GM23338 (cell line): ENCODE data around the gene NME3. TPM values are rescaled to one million over a fixed set of nuclear protein-coding genes. Genes with fewer than 3 reads are reported as not detected.

Experiments
- ATAC-seq: fragments of 200-7000 bp; cut with Tn5 transposase; 3 replicates; pipeline ENCODE4 v1.9.1; 2020
- DNase-seq: peaks from one replicate; pipeline ENCODE4 v3.0.0-alpha.2; 2015; ENCODE audit warnings: low spot score
- H2AFZ ChIP-seq: fragments of 200-600 bp; sonication (generic); 2 replicates; pipeline ENCODE4 v1.8.0; 2016; ENCODE audit warnings: antibody characterized with exemption, mild to moderate bottlenecking, moderate library complexity
- H3F3A ChIP-seq: fragments of 200-600 bp; sonication (generic); replicated peaks from 2 replicates; pipeline ENCODE4 v1.8.0; 2017; ENCODE audit warnings: antibody characterized with exemption, mixed run types, low read depth
- H3K27ac ChIP-seq: fragments of 200-600 bp; sonication (generic); 2 replicates; pipeline ENCODE4 v1.6.1; 2016; ENCODE audit warnings: low read depth
- H3K27me3 ChIP-seq: fragments of 200-600 bp; sonication (generic); 2 replicates; pipeline ENCODE4 v1.8.0; 2016; ENCODE audit warnings: mild to moderate bottlenecking, mixed run types, moderate library complexity; ENCODE audit not compliant: insufficient read depth
- H3K36me3 ChIP-seq: fragments of 200-600 bp; sonication (generic); 2 replicates; pipeline ENCODE4 v1.8.0; 2016; ENCODE audit warnings: mild to moderate bottlenecking; ENCODE audit not compliant: insufficient read depth
- H3K4me1 ChIP-seq: fragments of 200-600 bp; sonication (generic); 2 replicates; pipeline ENCODE4 v1.8.0; 2016; ENCODE audit warnings: mild to moderate bottlenecking, moderate library complexity; ENCODE audit not compliant: insufficient read depth
- H3K4me2 ChIP-seq: fragments of 200-600 bp; sonication (generic); 2 replicates; pipeline ENCODE4 v1.7.1; 2017; ENCODE audit warnings: mixed run types
- H3K4me3 ChIP-seq: fragments of 200-600 bp; sonication (generic); 2 replicates; pipeline ENCODE4 v1.6.1; 2016; ENCODE audit warnings: mixed run types
- H3K79me2 ChIP-seq: fragments of 200-600 bp; sonication (generic); replicated peaks from 2 replicates; pipeline ENCODE4 v1.8.0; 2017; ENCODE audit warnings: mild to moderate bottlenecking; ENCODE audit not compliant: insufficient read depth
- H3K9me2 ChIP-seq: fragments of 200-600 bp; sonication (generic); 2 replicates; pipeline ENCODE4 v1.8.0; 2017; ENCODE audit not compliant: insufficient read depth
- H4K20me1 ChIP-seq: fragments of 200-600 bp; sonication (generic); replicated peaks from 2 replicates; pipeline ENCODE4 v1.8.0; 2017; ENCODE audit warnings: mild to moderate bottlenecking; ENCODE audit not compliant: insufficient read depth
- H3K27ac Mint-ChIP-seq: 2 replicates; pipeline ENCODE4 v1.8.0; 2020; ENCODE audit warnings: inconsistent platforms, mild to moderate bottlenecking, moderate library complexity, mixed read lengths
- H3K27me3 Mint-ChIP-seq: 3 replicates; pipeline ENCODE4 v1.8.0; 2022; ENCODE audit warnings: low read depth, mild to moderate bottlenecking, moderate library complexity, mixed read lengths, inconsistent platforms; ENCODE audit not compliant: insufficient read depth, poor library complexity
- H3K36me3 Mint-ChIP-seq: 3 replicates; pipeline ENCODE4 v1.8.0; 2021; ENCODE audit warnings: low read depth, mild to moderate bottlenecking, inconsistent platforms, moderate library complexity, mixed read lengths
- H3K4me1 Mint-ChIP-seq: 3 replicates; pipeline ENCODE4 v1.8.0; 2020; ENCODE audit warnings: mild to moderate bottlenecking, inconsistent platforms, mixed read lengths
- H3K4me3 Mint-ChIP-seq: 3 replicates; pipeline ENCODE4 v1.8.0; 2021; ENCODE audit warnings: moderate library complexity, mild to moderate bottlenecking, inconsistent platforms, mixed read lengths
- H3K9me3 Mint-ChIP-seq: 3 replicates; pipeline ENCODE4 v1.8.0; 2020; ENCODE audit warnings: moderate library complexity, mild to moderate bottlenecking, inconsistent platforms, mixed read lengths
- CREB1 ChIP-seq: fragments of 250-450 bp; sonication (Bioruptor Pico); IDR thresholded peaks from 2 replicates; pipeline ENCODE4 v1.5.0; 2020; ENCODE audit warnings: low read depth, mild to moderate bottlenecking, moderate library complexity
- EZH2 ChIP-seq: fragments of 200-600 bp; sonication (generic); IDR thresholded peaks from one replicate; pipeline ENCODE4 v1.8.0; 2017; ENCODE audit warnings: antibody characterized with exemption, mild to moderate bottlenecking, low read depth; ENCODE audit not compliant: unreplicated experiment
- EZH2phosphoT487 ChIP-seq: fragments of 200-600 bp; sonication (generic); IDR thresholded peaks from one replicate; pipeline ENCODE4 v1.8.1; 2018; ENCODE audit warnings: antibody characterized with exemption; ENCODE audit not compliant: unreplicated experiment
- JUNB ChIP-seq: IDR thresholded peaks from one replicate; pipeline ENCODE4 v1.6.1; 2016; ENCODE audit warnings: antibody characterized with exemption; ENCODE audit not compliant: unreplicated experiment
- NANOG ChIP-seq: IDR thresholded peaks from 2 replicates; pipeline ENCODE4 v1.6.1; 2016; ENCODE audit warnings: antibody characterized with exemption, borderline replicate concordance
- POLR2AphosphoS5 ChIP-seq: IDR thresholded peaks from 2 replicates; pipeline ENCODE4 v1.6.1; 2016; ENCODE audit warnings: antibody characterized with exemption, low read depth
- STAT1 ChIP-seq: IDR thresholded peaks from one replicate; pipeline ENCODE4 v1.6.1; 2016; ENCODE audit warnings: antibody characterized with exemption; ENCODE audit not compliant: unreplicated experiment
- ZNF114 ChIP-seq: fragments of 250-450 bp; sonication (Bioruptor Pico); IDR thresholded peaks from 2 replicates; pipeline ENCODE4 v1.5.0; 2020; ENCODE audit warnings: mild to moderate bottlenecking, moderate library complexity
- ZNF331 ChIP-seq: fragments of 250-450 bp; sonication (Bioruptor Pico); IDR thresholded peaks from 2 replicates; pipeline ENCODE4 v1.5.0; 2020; ENCODE audit warnings: low read depth, mild to moderate bottlenecking, moderate library complexity
- polyA plus RNA-seq: library from polyadenylated mRNA; unstranded; fragments of >200 nt; fragmentation: Nextera tagmentation; extraction: Ambion mirVana; gene quantifications from 2 replicates; pipeline ENCODE4 v1.2.1, GENCODE V29; 2016
- total RNA-seq: library from RNA; depleted of rRNA; stranded (reverse); fragments of >200 nt; shearing (Covaris generic); gene quantifications from 2 replicates; pipeline ENCODE4 v1.2.3, GENCODE V29; 2014
- TF ChIP-seq, protein P1 (sequence below): IDR thresholded peaks from 2 replicates; pipeline ENCODE4 v1.6.1; 2016; ENCODE audit warnings: antibody characterized with exemption
- TF ChIP-seq, protein P2 (sequence below): fragments of 250-450 bp; sonication (Bioruptor Pico); IDR thresholded peaks from 2 replicates; pipeline ENCODE4 v1.5.0; 2020; ENCODE audit warnings: mild to moderate bottlenecking, moderate library complexity
- TF ChIP-seq, protein P3 (sequence below), 2 experiments: fragments of 200-600 bp in 1 of 2; sonication (generic) in 1 of 2; conservative IDR thresholded peaks; 2 replicates each; pipeline versions ENCODE4 v1.5.1 to v1.6.1; 2016 to 2017; ENCODE audit warnings: antibody characterized with exemption in 2 of 2, low read depth in 2 of 2, mild to moderate bottlenecking in 2 of 2, moderate library complexity in 1 of 2
- TF ChIP-seq, protein P4 (sequence below): IDR thresholded peaks from one replicate; pipeline ENCODE4 v1.6.1; 2018; ENCODE audit warnings: antibody characterized with exemption; ENCODE audit not compliant: unreplicated experiment

NME3 gene
- total and polyA plus RNA-seq, 2 experiments from 2014 or later = 95.3 to 130 TPM

DNA sequence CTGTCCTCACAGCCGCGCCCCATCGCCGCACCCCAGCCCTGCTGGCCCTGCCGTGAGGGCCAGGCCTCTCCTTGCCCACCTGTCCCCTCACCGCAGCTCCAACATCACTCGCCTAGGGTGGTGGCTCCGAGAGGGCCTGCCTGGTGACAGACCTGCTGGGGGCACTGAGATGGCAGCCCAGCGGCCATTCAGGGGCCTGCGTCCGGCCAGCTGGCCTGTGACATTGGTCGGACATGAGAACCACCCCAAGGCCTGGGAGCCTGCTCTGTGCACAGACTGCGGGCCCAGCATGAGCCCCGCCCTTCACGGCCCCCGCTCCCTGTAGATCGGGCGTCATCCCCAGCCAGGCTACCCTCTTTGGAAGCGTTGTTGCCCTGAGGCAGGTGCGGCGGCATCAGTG lies 11.8 kb downstream of the NME3 start:
- Histone ChIP-seq H3K36me3 (no peaks in the 10 kb centered on the region), H3K27ac (no peak overlapping the region), H3K4me1 (no peaks in the 10 kb centered on the region; the same call in 1 of the 2 replicates), H3F3A (0 out of 2 replicates have a peak, but pooled peaks cover 3% of the 10 kb centered on the region), H4K20me1 (no peaks in the 10 kb centered on the region), H3K4me2 (no peak overlapping the region), H3K4me3 (no peak overlapping the region), H3K27me3 (no peaks in the 10 kb centered on the region), H3K79me2 (no peaks in the 10 kb centered on the region), H2AFZ (no peak overlapping the region), H3K9me2 (no peaks in the 10 kb centered on the region)
- TF ChIP-seq POLR2AphosphoS5 = no peak
- no peak for TF ChIP-seq ZNF114 (CRISPR knock-in tag)
- TF ChIP-seq STAT1 = no peak
- TF ChIP-seq, protein P1, sequence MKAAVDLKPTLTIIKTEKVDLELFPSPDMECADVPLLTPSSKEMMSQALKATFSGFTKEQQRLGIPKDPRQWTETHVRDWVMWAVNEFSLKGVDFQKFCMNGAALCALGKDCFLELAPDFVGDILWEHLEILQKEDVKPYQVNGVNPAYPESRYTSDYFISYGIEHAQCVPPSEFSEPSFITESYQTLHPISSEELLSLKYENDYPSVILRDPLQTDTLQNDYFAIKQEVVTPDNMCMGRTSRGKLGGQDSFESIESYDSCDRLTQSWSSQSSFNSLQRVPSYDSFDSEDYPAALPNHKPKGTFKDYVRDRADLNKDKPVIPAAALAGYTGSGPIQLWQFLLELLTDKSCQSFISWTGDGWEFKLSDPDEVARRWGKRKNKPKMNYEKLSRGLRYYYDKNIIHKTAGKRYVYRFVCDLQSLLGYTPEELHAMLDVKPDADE = no peak
- TF ChIP-seq CREB1 (CRISPR knock-in tag) = no peak
- TF ChIP-seq EZH2 = no peak
- TF ChIP-seq, protein P2, sequence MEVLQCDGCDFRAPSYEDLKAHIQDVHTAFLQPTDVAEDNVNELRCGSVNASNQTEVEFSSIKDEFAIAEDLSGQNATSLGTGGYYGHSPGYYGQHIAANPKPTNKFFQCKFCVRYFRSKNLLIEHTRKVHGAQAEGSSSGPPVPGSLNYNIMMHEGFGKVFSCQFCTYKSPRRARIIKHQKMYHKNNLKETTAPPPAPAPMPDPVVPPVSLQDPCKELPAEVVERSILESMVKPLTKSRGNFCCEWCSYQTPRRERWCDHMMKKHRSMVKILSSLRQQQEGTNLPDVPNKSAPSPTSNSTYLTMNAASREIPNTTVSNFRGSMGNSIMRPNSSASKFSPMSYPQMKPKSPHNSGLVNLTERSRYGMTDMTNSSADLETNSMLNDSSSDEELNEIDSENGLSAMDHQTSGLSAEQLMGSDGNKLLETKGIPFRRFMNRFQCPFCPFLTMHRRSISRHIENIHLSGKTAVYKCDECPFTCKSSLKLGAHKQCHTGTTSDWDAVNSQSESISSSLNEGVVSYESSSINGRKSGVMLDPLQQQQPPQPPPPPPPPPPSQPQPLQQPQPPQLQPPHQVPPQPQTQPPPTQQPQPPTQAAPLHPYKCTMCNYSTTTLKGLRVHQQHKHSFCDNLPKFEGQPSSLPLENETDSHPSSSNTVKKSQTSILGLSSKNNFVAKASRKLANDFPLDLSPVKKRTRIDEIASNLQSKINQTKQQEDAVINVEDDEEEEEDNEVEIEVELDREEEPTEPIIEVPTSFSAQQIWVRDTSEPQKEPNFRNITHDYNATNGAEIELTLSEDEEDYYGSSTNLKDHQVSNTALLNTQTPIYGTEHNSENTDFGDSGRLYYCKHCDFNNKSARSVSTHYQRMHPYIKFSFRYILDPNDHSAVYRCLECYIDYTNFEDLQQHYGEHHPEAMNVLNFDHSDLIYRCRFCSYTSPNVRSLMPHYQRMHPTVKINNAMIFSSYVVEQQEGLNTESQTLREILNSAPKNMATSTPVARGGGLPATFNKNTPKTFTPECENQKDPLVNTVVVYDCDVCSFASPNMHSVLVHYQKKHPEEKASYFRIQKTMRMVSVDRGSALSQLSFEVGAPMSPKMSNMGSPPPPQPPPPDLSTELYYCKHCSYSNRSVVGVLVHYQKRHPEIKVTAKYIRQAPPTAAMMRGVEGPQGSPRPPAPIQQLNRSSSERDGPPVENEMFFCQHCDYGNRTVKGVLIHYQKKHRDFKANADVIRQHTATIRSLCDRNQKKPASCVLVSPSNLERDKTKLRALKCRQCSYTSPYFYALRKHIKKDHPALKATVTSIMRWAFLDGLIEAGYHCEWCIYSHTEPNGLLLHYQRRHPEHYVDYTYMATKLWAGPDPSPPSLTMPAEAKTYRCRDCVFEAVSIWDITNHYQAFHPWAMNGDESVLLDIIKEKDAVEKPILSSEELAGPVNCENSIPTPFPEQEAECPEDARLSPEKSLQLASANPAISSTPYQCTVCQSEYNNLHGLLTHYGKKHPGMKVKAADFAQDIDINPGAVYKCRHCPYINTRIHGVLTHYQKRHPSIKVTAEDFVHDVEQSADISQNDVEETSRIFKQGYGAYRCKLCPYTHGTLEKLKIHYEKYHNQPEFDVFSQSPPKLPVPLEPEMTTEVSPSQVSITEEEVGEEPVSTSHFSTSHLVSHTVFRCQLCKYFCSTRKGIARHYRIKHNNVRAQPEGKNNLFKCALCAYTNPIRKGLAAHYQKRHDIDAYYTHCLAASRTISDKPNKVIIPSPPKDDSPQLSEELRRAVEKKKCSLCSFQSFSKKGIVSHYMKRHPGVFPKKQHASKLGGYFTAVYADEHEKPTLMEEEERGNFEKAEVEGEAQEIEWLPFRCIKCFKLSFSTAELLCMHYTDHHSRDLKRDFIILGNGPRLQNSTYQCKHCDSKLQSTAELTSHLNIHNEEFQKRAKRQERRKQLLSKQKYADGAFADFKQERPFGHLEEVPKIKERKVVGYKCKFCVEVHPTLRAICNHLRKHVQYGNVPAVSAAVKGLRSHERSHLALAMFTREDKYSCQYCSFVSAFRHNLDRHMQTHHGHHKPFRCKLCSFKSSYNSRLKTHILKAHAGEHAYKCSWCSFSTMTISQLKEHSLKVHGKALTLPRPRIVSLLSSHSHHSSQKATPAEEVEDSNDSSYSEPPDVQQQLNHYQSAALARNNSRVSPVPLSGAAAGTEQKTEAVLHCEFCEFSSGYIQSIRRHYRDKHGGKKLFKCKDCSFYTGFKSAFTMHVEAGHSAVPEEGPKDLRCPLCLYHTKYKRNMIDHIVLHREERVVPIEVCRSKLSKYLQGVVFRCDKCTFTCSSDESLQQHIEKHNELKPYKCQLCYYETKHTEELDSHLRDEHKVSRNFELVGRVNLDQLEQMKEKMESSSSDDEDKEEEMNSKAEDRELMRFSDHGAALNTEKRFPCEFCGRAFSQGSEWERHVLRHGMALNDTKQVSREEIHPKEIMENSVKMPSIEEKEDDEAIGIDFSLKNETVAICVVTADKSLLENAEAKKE (CRISPR knock-in tag) = no peak
- TF ChIP-seq ZNF331 (CRISPR knock-in tag) = no peak
- no peak for TF ChIP-seq EZH2phosphoT487
- no peak for TF ChIP-seq JUNB
- TF ChIP-seq, protein P3, sequence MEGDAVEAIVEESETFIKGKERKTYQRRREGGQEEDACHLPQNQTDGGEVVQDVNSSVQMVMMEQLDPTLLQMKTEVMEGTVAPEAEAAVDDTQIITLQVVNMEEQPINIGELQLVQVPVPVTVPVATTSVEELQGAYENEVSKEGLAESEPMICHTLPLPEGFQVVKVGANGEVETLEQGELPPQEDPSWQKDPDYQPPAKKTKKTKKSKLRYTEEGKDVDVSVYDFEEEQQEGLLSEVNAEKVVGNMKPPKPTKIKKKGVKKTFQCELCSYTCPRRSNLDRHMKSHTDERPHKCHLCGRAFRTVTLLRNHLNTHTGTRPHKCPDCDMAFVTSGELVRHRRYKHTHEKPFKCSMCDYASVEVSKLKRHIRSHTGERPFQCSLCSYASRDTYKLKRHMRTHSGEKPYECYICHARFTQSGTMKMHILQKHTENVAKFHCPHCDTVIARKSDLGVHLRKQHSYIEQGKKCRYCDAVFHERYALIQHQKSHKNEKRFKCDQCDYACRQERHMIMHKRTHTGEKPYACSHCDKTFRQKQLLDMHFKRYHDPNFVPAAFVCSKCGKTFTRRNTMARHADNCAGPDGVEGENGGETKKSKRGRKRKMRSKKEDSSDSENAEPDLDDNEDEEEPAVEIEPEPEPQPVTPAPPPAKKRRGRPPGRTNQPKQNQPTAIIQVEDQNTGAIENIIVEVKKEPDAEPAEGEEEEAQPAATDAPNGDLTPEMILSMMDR (conservative IDR thresholded peaks at IDR 0.05; ENCODE audit: low read depth in 2 of 2) = no peak
- no peak for TF ChIP-seq NANOG
- TF ChIP-seq, protein P4, sequence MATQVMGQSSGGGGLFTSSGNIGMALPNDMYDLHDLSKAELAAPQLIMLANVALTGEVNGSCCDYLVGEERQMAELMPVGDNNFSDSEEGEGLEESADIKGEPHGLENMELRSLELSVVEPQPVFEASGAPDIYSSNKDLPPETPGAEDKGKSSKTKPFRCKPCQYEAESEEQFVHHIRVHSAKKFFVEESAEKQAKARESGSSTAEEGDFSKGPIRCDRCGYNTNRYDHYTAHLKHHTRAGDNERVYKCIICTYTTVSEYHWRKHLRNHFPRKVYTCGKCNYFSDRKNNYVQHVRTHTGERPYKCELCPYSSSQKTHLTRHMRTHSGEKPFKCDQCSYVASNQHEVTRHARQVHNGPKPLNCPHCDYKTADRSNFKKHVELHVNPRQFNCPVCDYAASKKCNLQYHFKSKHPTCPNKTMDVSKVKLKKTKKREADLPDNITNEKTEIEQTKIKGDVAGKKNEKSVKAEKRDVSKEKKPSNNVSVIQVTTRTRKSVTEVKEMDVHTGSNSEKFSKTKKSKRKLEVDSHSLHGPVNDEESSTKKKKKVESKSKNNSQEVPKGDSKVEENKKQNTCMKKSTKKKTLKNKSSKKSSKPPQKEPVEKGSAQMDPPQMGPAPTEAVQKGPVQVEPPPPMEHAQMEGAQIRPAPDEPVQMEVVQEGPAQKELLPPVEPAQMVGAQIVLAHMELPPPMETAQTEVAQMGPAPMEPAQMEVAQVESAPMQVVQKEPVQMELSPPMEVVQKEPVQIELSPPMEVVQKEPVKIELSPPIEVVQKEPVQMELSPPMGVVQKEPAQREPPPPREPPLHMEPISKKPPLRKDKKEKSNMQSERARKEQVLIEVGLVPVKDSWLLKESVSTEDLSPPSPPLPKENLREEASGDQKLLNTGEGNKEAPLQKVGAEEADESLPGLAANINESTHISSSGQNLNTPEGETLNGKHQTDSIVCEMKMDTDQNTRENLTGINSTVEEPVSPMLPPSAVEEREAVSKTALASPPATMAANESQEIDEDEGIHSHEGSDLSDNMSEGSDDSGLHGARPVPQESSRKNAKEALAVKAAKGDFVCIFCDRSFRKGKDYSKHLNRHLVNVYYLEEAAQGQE = no peak
- H3K4me1 Mint-ChIP-seq = no peaks in the 10 kb centered on the region
- no peak overlapping the region for H3K27ac Mint-ChIP-seq
- DNase-seq (no peak), ATAC-seq (no peak)
- no peaks in the 10 kb centered on the region; the same call in 2 of the 3 replicates for H3K9me3 Mint-ChIP-seq
- H3K36me3 Mint-ChIP-seq = peaks cover 6% of the 10 kb centered on the region
- peaks cover 10% of the 10 kb centered on the region for H3K27me3 Mint-ChIP-seq
- H3K4me3 Mint-ChIP-seq = no peak overlapping the region
